OCI-LY3 (cell line): Measurements from ENCODE around the gene ADARB2.

ENCODE experiments used
- H2AFZ ChIP-seq: fragments of 200-600, 300-600 bp; shearing (Covaris generic); 2 replicates; pipeline ENCODE4 v1.6.0; 2014; ENCODE audit warnings: antibody characterized with exemption, low read depth, low read length
- H3K27ac ChIP-seq: fragments of 200-600, 300-600 bp; sonication (generic); 2 replicates; pipeline ENCODE4 v1.5.1; 2014; ENCODE audit warnings: mild to moderate bottlenecking, low read length, moderate library complexity, mixed read lengths
- H3K27me3 ChIP-seq: fragments of 200-600, 300-600 bp; sonication (generic); 2 replicates; pipeline ENCODE4 v1.6.1; 2014; ENCODE audit warnings: low read depth, low read length, mixed read lengths
- H3K36me3 ChIP-seq: fragments of 200-600, 300-600 bp; sonication (generic); replicated peaks from 2 replicates; pipeline ENCODE3; 2014; ENCODE audit warnings: low read depth, low read length, mixed read lengths
- H3K4me1 ChIP-seq: fragments of 300-600, 200-600 bp; sonication (generic); 2 replicates; pipeline ENCODE4 v1.6.1; 2014; ENCODE audit warnings: low read length, mixed read lengths
- H3K4me2 ChIP-seq: fragments of 200-600, 300-600 bp; sonication (generic); 2 replicates; pipeline ENCODE4 v1.6.1; 2014; ENCODE audit warnings: low read length, mixed read lengths
- H3K4me3 ChIP-seq: fragments of 300-600, 200-600 bp; sonication (generic); 2 replicates; pipeline ENCODE4 v1.5.1; 2014; ENCODE audit warnings: antibody characterized with exemption, mild to moderate bottlenecking, low read length, moderate library complexity
- H3K79me2 ChIP-seq: fragments of 300-600, 200-600 bp; shearing (Covaris generic); 2 replicates; pipeline ENCODE4 v1.6.1; 2014; ENCODE audit warnings: mild to moderate bottlenecking, low read length, mixed read lengths
- H3K9ac ChIP-seq: fragments of 300-600, 200-600 bp; shearing (Covaris generic); 2 replicates; pipeline ENCODE4 v1.6.0; 2014; ENCODE audit warnings: mild to moderate bottlenecking, low read length, moderate library complexity
- H3K9me3 ChIP-seq: fragments of 200-600, 300-600 bp; shearing (Covaris generic); 2 replicates; pipeline ENCODE4 v1.6.1; 2014; ENCODE audit warnings: low read length, mixed read lengths; ENCODE audit not compliant: insufficient read depth
- H4K20me1 ChIP-seq: fragments of 200-600, 300-600 bp; sonication (generic); 2 replicates; pipeline ENCODE4 v1.6.1; 2016; ENCODE audit warnings: low read length, mixed read lengths; ENCODE audit not compliant: insufficient read depth
- CTCF ChIP-seq: fragments of 200-600, 300-600 bp; sonication (generic); IDR thresholded peaks from 2 replicates; pipeline ENCODE4 v1.5.1; 2014; ENCODE audit warnings: antibody characterized with exemption, low read length, low read depth
- EZH2phosphoT487 ChIP-seq: fragments of 200-600 bp; shearing (Covaris generic); IDR thresholded peaks from 2 replicates; pipeline ENCODE4 v1.6.1; 2018; ENCODE audit warnings: antibody characterized with exemption, mixed run types, low read depth

ADARB2 gene

GRCh38 chr10:1247598-1248261, 489.6 kb downstream of the ADARB2 start:
- Histone ChIP-seq H3K36me3 (no peaks in the 10 kb centered on the region), H3K27me3 (no peaks in the 10 kb centered on the region; the same call in 1 of the 2 replicates), H2AFZ (no peak overlapping the region), H3K4me2 (no peak overlapping the region), H3K79me2 (no peaks in the 10 kb centered on the region), H3K27ac (no peak overlapping the region), H3K9me3 (no peaks in the 10 kb centered on the region), H3K4me1 (no peaks in the 10 kb centered on the region), H3K4me3 (no peak overlapping the region), H3K9ac (no peak overlapping the region), H4K20me1 (no peaks in the 10 kb centered on the region)
- no peak for TF ChIP-seq EZH2phosphoT487
- TF ChIP-seq CTCF, result no peak

GRCh38 chr10:1244493-1244892, 492.8 kb downstream of the ADARB2 start:
- Histone ChIP-seq H3K4me1 (no peaks in the 10 kb centered on the region), H3K4me3 (no peak overlapping the region), H3K27me3 (no peaks in the 10 kb centered on the region; the same call in 1 of the 2 replicates), H4K20me1 (no peaks in the 10 kb centered on the region), H3K9me3 (no peaks in the 10 kb centered on the region), H3K27ac (no peak overlapping the region), H3K79me2 (no peaks in the 10 kb centered on the region), H2AFZ (no peak overlapping the region), H3K4me2 (no peak overlapping the region), H3K9ac (no peak overlapping the region), H3K36me3 (no peaks in the 10 kb centered on the region)
- no peak for TF ChIP-seq EZH2phosphoT487
- no peak for TF ChIP-seq CTCF

GRCh38 chr10:1243486-1244234, 493.7 kb downstream of the ADARB2 start:
- Histone ChIP-seq H3K27me3 (no peaks in the 10 kb centered on the region; the same call in 1 of the 2 replicates), H3K4me2 (no peak overlapping the region), H3K9ac (no peak overlapping the region)

More at GRCh38 chr10:1243486-1244234, 493.7 kb downstream of the ADARB2 start:
- no peaks in the 10 kb centered on the region for H3K4me1 ChIP-seq
- no peak overlapping the region for H3K4me3 ChIP-seq
- H3K36me3 ChIP-seq, result no peaks in the 10 kb centered on the region
- no peak overlapping the region for H3K27ac ChIP-seq
- H2AFZ ChIP-seq, result no peak overlapping the region
- H4K20me1 ChIP-seq, result no peaks in the 10 kb centered on the region
- no peaks in the 10 kb centered on the region for H3K79me2 ChIP-seq
- no peaks in the 10 kb centered on the region for H3K9me3 ChIP-seq
- TF ChIP-seq CTCF, result no peak
- TF ChIP-seq EZH2phosphoT487, result no peak
